A549 (cell line): ENCODE measurements around the gene UGT1A4.

Experiments
- BHLHE40 ChIP-seq: IDR thresholded peaks from 2 replicates; pipeline ENCODE4 v1.6.1; 2012; ENCODE audit warnings: low read depth, low read length, inconsistent platforms
- CBX8 ChIP-seq: fragments of 200-600 bp; sonication (generic); IDR thresholded peaks from 2 replicates; pipeline ENCODE4 v1.6.1; 2016
- CEBPB ChIP-seq, 2 experiments: fragments of >200 bp in 1 of 2; sonication (Bioruptor Twin) in 1 of 2; formaldehyde crosslinking in 1 of 2; IDR thresholded peaks; 2 replicates each; pipeline ENCODE4 v1.6.1; 2012 to 2016
- EP300 ChIP-seq, 2 experiments: fragments of >200 bp; sonication (Bioruptor Twin); formaldehyde crosslinking; IDR thresholded peaks; 2 replicates in 1 of 2; 3 replicates in 1 of 2; pipeline ENCODE4 v1.6.1; 2016 to 2017
- MAZ ChIP-seq: fragments of 150-350 bp; IDR thresholded peaks from 2 replicates; pipeline ENCODE4 v1.6.1; 2014; ENCODE audit warnings: antibody characterized with exemption, low read depth, low read length, borderline replicate concordance
- POLR2A ChIP-seq: IDR thresholded peaks from 2 replicates; pipeline ENCODE4 v1.6.1; 2012; ENCODE audit warnings: mild to moderate bottlenecking, low read length
- RFX5 ChIP-seq: fragments of 450-650 bp; IDR thresholded peaks from 2 replicates; pipeline ENCODE4 v1.7.1; 2014; ENCODE audit warnings: antibody characterized with exemption, mild to moderate bottlenecking, moderate library complexity
- SMC3 ChIP-seq: fragments of >200 bp; sonication (Bioruptor Twin); formaldehyde crosslinking; IDR thresholded peaks from 3 replicates; pipeline ENCODE4 v1.6.1; 2018; ENCODE audit warnings: inconsistent platforms
- TF ChIP-seq, protein P1 (sequence below): fragments of >200 bp; sonication (Bioruptor Twin); formaldehyde crosslinking; IDR thresholded peaks from 3 replicates; pipeline ENCODE4 v1.5.1; 2016
- TF ChIP-seq, protein P2 (sequence below): fragments of 450-650 bp; IDR thresholded peaks from 2 replicates; pipeline ENCODE4 v1.6.1; 2014; ENCODE audit warnings: antibody characterized with exemption
- TF ChIP-seq, protein P3 (sequence below): fragments of >200 bp; sonication (Bioruptor Twin); formaldehyde crosslinking; IDR thresholded peaks from 3 replicates; pipeline ENCODE4 v1.6.1; 2016

DNA sequence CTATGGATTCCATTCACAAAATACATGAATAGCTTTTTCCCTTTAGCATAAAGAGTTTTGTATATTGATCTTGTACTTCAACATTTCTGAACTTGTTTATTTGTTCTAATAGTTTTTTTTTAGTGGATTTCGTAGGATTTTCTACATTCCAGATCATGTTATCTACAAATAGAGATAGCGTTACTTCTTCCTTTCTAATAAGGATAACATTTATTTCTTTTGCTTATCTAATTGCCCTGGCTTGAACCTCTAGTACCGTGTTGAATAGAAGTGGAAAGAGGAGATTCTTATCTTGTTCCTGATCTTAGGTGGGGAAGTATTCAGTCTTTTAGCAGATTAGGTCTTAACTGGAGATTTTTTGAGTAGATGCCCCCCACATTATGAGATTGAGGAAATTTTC lies 16.3 kb upstream of the UGT1A4 start:
- TF ChIP-seq, protein P1, sequence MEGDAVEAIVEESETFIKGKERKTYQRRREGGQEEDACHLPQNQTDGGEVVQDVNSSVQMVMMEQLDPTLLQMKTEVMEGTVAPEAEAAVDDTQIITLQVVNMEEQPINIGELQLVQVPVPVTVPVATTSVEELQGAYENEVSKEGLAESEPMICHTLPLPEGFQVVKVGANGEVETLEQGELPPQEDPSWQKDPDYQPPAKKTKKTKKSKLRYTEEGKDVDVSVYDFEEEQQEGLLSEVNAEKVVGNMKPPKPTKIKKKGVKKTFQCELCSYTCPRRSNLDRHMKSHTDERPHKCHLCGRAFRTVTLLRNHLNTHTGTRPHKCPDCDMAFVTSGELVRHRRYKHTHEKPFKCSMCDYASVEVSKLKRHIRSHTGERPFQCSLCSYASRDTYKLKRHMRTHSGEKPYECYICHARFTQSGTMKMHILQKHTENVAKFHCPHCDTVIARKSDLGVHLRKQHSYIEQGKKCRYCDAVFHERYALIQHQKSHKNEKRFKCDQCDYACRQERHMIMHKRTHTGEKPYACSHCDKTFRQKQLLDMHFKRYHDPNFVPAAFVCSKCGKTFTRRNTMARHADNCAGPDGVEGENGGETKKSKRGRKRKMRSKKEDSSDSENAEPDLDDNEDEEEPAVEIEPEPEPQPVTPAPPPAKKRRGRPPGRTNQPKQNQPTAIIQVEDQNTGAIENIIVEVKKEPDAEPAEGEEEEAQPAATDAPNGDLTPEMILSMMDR = no peak
- TF ChIP-seq, protein P2, sequence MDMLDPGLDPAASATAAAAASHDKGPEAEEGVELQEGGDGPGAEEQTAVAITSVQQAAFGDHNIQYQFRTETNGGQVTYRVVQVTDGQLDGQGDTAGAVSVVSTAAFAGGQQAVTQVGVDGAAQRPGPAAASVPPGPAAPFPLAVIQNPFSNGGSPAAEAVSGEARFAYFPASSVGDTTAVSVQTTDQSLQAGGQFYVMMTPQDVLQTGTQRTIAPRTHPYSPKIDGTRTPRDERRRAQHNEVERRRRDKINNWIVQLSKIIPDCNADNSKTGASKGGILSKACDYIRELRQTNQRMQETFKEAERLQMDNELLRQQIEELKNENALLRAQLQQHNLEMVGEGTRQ = no peak
- TF ChIP-seq, protein P3, sequence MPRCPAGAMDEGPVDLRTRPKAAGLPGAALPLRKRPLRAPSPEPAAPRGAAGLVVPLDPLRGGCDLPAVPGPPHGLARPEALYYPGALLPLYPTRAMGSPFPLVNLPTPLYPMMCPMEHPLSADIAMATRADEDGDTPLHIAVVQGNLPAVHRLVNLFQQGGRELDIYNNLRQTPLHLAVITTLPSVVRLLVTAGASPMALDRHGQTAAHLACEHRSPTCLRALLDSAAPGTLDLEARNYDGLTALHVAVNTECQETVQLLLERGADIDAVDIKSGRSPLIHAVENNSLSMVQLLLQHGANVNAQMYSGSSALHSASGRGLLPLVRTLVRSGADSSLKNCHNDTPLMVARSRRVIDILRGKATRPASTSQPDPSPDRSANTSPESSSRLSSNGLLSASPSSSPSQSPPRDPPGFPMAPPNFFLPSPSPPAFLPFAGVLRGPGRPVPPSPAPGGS = no peak
- TF ChIP-seq POLR2A (no peak), EP300 (IDR thresholded peaks at IDR 0.05) (no peak), MAZ (no peak), CBX8 (no peak), CEBPB (IDR thresholded peaks at IDR 0.05) (no peak), SMC3 (no peak), BHLHE40 (no peak), RFX5 (no peak)
